Non-pigmented ciliary epithelial cell (primary cell): Measurements from ENCODE around the gene INPP5K.
"Not testable (repeated sequence)": the region's sequence is repeated elsewhere in the genome, so short reads cannot be mapped to it uniquely, and the experiment has no call there.

Experiments
- DNase-seq: peaks from one replicate; pipeline ENCODE4 v3.0.0-alpha.2; 2010; ENCODE audit warnings: low read depth

Gene INPP5K

GRCh38 chr17:1516388-1517161, at the start of gene INPP5K:
TSS of gene INPP5K (minus strand) at chr17:1516612. CDS start at chr17:1516499, 113 bp downstream.
- DNase-seq, result peak; percentile 90

- no peak for DNase-seq
These were observed 49.5 kb upstream of the INPP5K start for GRCh38 chr17:1565877-1566276.

GRCh38 chr17:1563786-1564613, 47.6 kb upstream of the INPP5K start:
- no peak for DNase-seq

- not testable (repeated sequence) for DNase-seq
These were observed 47.0 kb upstream of the INPP5K start for GRCh38 chr17:1563471-1563785.

GRCh38 chr17:1562176-1562643, 45.8 kb upstream of the INPP5K start:
- DNase-seq, result no peak

- DNase-seq, result no peak
These were observed 45.2 kb upstream of the INPP5K start for GRCh38 chr17:1561420-1562175.

GRCh38 chr17:1560858-1561355, 44.5 kb upstream of the INPP5K start:
- no peak for DNase-seq

GRCh38 chr17:1560101-1560857, 43.9 kb upstream of the INPP5K start:
- DNase-seq, result no peak

- DNase-seq, result no peak
These were observed 42.9 kb upstream of the INPP5K start for GRCh38 chr17:1559047-1560043.

GRCh38 chr17:1558401-1558800, 42.0 kb upstream of the INPP5K start:
- no peak for DNase-seq

- no peak for DNase-seq
These were observed 41.1 kb upstream of the INPP5K start for GRCh38 chr17:1557355-1558095.

GRCh38 chr17:1555651-1556471, 39.4 kb upstream of the INPP5K start:
- DNase-seq, result no peak

GRCh38 chr17:1554751-1555540, 38.5 kb upstream of the INPP5K start:
- no peak for DNase-seq

- no peak for DNase-seq
These were observed 37.2 kb upstream of the INPP5K start for GRCh38 chr17:1553354-1554266.

- no peak for DNase-seq
These were observed 36.5 kb upstream of the INPP5K start for GRCh38 chr17:1552932-1553331.

GRCh38 chr17:1551741-1552140, 35.3 kb upstream of the INPP5K start:
- no peak for DNase-seq

- DNase-seq, result no peak
These were observed 31.6 kb upstream of the INPP5K start for GRCh38 chr17:1548032-1548431.
